ENCODE results near the gene DROSHA. TPM values are rescaled to one million over a fixed set of nuclear protein-coding genes. Genes with fewer than 3 reads are reported as not detected.

DROSHA gene
- total RNA-seq, 2 experiments from 2014 or later: 69.8 to 74.3 TPM

GRCh38 chr5:31516802-31517201 is 15.1 kb downstream of the DROSHA start:
- ChIA-PET CTCF (no interaction called here), POLR2A (no interaction called here)
- Mint-ChIP-seq H3K36me3 (ENCODE audit: low read depth) (peaks cover 50% of the 10 kb centered on the region), H3K4me3 (peak overlapping the region; percentile 9), H3K9me3 (ENCODE audit: insufficient read depth) (no peaks in the 10 kb centered on the region), H3K27ac (peak overlapping the region; percentile 2), H3K27me3 (ENCODE audit: low read depth) (no peaks in the 10 kb centered on the region), H3K4me1 (ENCODE audit: low read depth) (peaks cover 6% of the 10 kb centered on the region)
- DNase-seq: no peak
- no peak for ATAC-seq

GRCh38 chr5:31511305-31511704 is 20.6 kb downstream of the DROSHA start:
- H3K27ac Mint-ChIP-seq: no peak overlapping the region
- POLR2A ChIA-PET: no interaction called here
- H3K9me3 Mint-ChIP-seq (ENCODE audit: insufficient read depth): no peaks in the 10 kb centered on the region
- no peak for DNase-seq
- CTCF ChIA-PET: interaction anchor here (0.6 kb wide), 1 partner anchor 695 kb away, joined by 3 read pairs; no protein-coding TSS in a partner anchor
- H3K27me3 Mint-ChIP-seq (ENCODE audit: low read depth): no peaks in the 10 kb centered on the region
- H3K4me3 Mint-ChIP-seq: no peak overlapping the region
- peaks cover 68% of the 10 kb centered on the region for H3K36me3 Mint-ChIP-seq (ENCODE audit: low read depth)
- ATAC-seq: no peak
- no peaks in the 10 kb centered on the region for H3K4me1 Mint-ChIP-seq (ENCODE audit: low read depth)

- CTCF ChIA-PET: no interaction called here
- no peak for DNase-seq
- no peaks in the 10 kb centered on the region for H3K27me3 Mint-ChIP-seq (ENCODE audit: low read depth)
- no peak overlapping the region for H3K4me3 Mint-ChIP-seq
- POLR2A ChIA-PET: no interaction called here
- H3K9me3 Mint-ChIP-seq (ENCODE audit: insufficient read depth): no peaks in the 10 kb centered on the region
- peaks cover 68% of the 10 kb centered on the region for H3K36me3 Mint-ChIP-seq (ENCODE audit: low read depth)
- no peak overlapping the region for H3K27ac Mint-ChIP-seq
- ATAC-seq: no peak
- no peaks in the 10 kb centered on the region for H3K4me1 Mint-ChIP-seq (ENCODE audit: low read depth)
These were observed 27.4 kb downstream of the DROSHA start for GRCh38 chr5:31504529-31504928.

GRCh38 chr5:31502506-31502905 is 29.4 kb downstream of the DROSHA start:
- no peaks in the 10 kb centered on the region for H3K9me3 Mint-ChIP-seq (ENCODE audit: insufficient read depth)
- DNase-seq: no peak
- H3K4me3 Mint-ChIP-seq: no peak overlapping the region
- ChIA-PET CTCF (no interaction called here), POLR2A (no interaction called here)
- no peaks in the 10 kb centered on the region for H3K27me3 Mint-ChIP-seq (ENCODE audit: low read depth)
- H3K27ac Mint-ChIP-seq: no peak overlapping the region
- no peaks in the 10 kb centered on the region for H3K4me1 Mint-ChIP-seq (ENCODE audit: low read depth)
- peaks cover 65% of the 10 kb centered on the region for H3K36me3 Mint-ChIP-seq (ENCODE audit: low read depth)
- no peak for ATAC-seq

DNA sequence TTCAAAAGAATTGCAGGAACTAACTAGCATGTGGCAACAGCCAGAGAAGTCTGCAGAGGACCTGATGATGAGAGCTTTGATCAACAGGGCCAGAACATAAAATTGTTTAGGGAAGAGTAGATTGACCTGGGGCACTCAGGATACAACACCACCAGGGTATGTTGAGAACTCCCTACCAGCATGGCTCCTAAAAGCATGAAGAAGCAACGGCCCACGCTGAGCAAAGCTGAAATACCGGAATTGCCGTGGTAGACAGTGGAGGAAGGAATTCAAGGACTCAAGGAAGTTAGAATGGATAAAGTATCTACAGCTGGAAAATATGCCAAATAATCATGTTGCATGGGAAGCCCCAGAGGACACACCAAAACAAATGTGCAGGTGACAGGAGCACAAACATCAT is 31.6 kb downstream of the DROSHA start:
- peaks cover 75% of the 10 kb centered on the region for H3K36me3 Mint-ChIP-seq (ENCODE audit: low read depth)
- POLR2A ChIA-PET: no interaction called here
- no peaks in the 10 kb centered on the region for H3K9me3 Mint-ChIP-seq (ENCODE audit: insufficient read depth)
- no peak overlapping the region for H3K27ac Mint-ChIP-seq
- no peaks in the 10 kb centered on the region for H3K27me3 Mint-ChIP-seq (ENCODE audit: low read depth)
- H3K4me3 Mint-ChIP-seq: no peak overlapping the region
- ATAC-seq (no peak), DNase-seq (no peak)
- CTCF ChIA-PET: no interaction called here
- no peaks in the 10 kb centered on the region for H3K4me1 Mint-ChIP-seq (ENCODE audit: low read depth)

GRCh38 chr5:31496891-31497290 is 35.0 kb downstream of the DROSHA start:
- Mint-ChIP-seq H3K36me3 (ENCODE audit: low read depth) (peaks cover 70% of the 10 kb centered on the region), H3K4me1 (ENCODE audit: low read depth) (no peaks in the 10 kb centered on the region), H3K27ac (no peak overlapping the region), H3K9me3 (ENCODE audit: insufficient read depth) (no peaks in the 10 kb centered on the region), H3K27me3 (ENCODE audit: low read depth) (no peaks in the 10 kb centered on the region), H3K4me3 (no peak overlapping the region)
- CTCF ChIA-PET: no interaction called here
- DNase-seq (no peak), ATAC-seq (no peak)
- POLR2A ChIA-PET: no interaction called here

- H3K9me3 Mint-ChIP-seq (ENCODE audit: insufficient read depth): no peaks in the 10 kb centered on the region
- POLR2A ChIA-PET: no interaction called here
- peaks cover 70% of the 10 kb centered on the region for H3K36me3 Mint-ChIP-seq (ENCODE audit: low read depth)
- CTCF ChIA-PET: no interaction called here
- ATAC-seq (no peak), DNase-seq (no peak)
- H3K27me3 Mint-ChIP-seq (ENCODE audit: low read depth): no peaks in the 10 kb centered on the region
- H3K4me1 Mint-ChIP-seq (ENCODE audit: low read depth): no peaks in the 10 kb centered on the region
- no peak overlapping the region for H3K4me3 Mint-ChIP-seq
- no peak overlapping the region for H3K27ac Mint-ChIP-seq
These were observed 35.6 kb downstream of the DROSHA start for GRCh38 chr5:31496301-31496700.

DNA sequence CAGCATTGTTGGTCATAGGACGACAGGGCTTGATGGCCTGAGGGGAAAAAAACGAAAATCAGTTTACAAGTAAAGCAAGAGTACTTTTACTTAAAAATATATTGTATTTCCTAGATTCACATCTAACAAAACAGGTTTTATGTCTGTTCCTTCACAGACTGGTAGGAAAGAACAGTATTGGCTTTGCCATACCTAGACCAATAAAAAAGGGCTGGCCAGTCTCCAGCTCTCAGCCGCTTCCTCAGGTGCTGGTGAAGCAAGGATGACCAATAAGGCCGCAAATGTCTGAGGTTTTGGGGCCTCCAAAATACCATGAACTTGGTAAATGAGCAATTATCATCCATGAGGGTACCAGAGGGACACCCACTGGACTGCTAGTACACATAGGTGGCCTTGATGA is 36.6 kb downstream of the DROSHA start:
- peaks cover 71% of the 10 kb centered on the region for H3K36me3 Mint-ChIP-seq (ENCODE audit: low read depth)
- no peak overlapping the region for H3K4me3 Mint-ChIP-seq
- H3K27me3 Mint-ChIP-seq (ENCODE audit: low read depth): no peaks in the 10 kb centered on the region
- no peaks in the 10 kb centered on the region for H3K4me1 Mint-ChIP-seq (ENCODE audit: low read depth)
- DNase-seq (no peak), ATAC-seq (no peak)
- ChIA-PET POLR2A (no interaction called here), CTCF (no interaction called here)
- H3K27ac Mint-ChIP-seq: no peak overlapping the region
- no peaks in the 10 kb centered on the region for H3K9me3 Mint-ChIP-seq (ENCODE audit: insufficient read depth)

GRCh38 chr5:31492869-31493268 is 39.0 kb downstream of the DROSHA start:
- H3K4me3 Mint-ChIP-seq: no peak overlapping the region
- ChIA-PET POLR2A (interaction anchor here (0.7 kb wide), 1 partner anchor 1486 kb away, joined by 3 read pairs; no protein-coding TSS in a partner anchor), CTCF (no interaction called here)
- H3K27me3 Mint-ChIP-seq (ENCODE audit: low read depth): no peaks in the 10 kb centered on the region
- H3K9me3 Mint-ChIP-seq (ENCODE audit: insufficient read depth): no peaks in the 10 kb centered on the region
- ATAC-seq (no peak), DNase-seq (no peak)
- H3K4me1 Mint-ChIP-seq (ENCODE audit: low read depth): no peaks in the 10 kb centered on the region
- H3K36me3 Mint-ChIP-seq (ENCODE audit: low read depth): peaks cover 68% of the 10 kb centered on the region
- no peak overlapping the region for H3K27ac Mint-ChIP-seq

DNA sequence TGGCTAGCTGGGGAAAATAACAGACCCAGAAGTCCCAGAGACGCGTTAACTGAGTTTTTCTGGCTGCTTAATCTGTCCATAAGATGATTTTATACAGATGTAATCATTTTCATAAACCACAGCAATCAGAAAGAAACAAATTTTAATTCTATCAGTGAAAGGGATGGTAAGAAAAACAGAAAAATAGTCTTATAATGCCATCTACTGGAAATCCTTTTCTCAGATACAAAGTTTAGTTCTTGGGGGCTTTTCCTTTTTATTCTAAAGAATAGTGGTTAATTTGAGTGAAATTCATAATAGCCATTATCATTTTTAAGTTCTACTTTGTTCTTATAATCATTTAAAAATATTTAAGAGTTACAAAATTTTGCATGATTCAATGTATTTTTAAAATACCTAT is 44.4 kb downstream of the DROSHA start:
- no peak overlapping the region for H3K27ac Mint-ChIP-seq
- no peak overlapping the region for H3K4me3 Mint-ChIP-seq
- ATAC-seq (no peak), DNase-seq (no peak)
- H3K4me1 Mint-ChIP-seq (ENCODE audit: low read depth): peaks cover 4% of the 10 kb centered on the region
- H3K36me3 Mint-ChIP-seq (ENCODE audit: low read depth): peaks cover 54% of the 10 kb centered on the region
- no peaks in the 10 kb centered on the region for H3K9me3 Mint-ChIP-seq (ENCODE audit: insufficient read depth)
- CTCF ChIA-PET: no interaction called here
- POLR2A ChIA-PET: no interaction called here
- no peaks in the 10 kb centered on the region for H3K27me3 Mint-ChIP-seq (ENCODE audit: low read depth)

DNA sequence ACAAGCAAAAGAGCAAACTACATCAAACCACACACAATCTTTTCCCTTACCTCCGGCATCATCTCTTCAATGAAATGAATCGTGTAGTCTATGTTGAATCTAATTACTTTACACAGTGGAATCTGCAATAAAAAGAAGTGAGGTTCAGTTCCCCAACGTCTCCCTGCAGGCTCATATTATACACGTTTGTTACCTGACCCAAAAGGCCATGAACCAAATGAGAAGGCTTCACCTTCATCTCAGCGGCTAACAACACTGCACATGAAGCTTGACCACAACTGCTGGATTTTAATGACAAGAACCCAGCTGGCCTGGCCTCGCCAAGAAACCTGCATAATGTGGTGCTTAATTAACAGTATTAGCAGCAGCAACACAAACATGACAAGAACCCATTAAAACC is 45.5 kb downstream of the DROSHA start:
- Mint-ChIP-seq H3K4me1 (ENCODE audit: low read depth) (peaks cover 4% of the 10 kb centered on the region), H3K36me3 (ENCODE audit: low read depth) (peaks cover 53% of the 10 kb centered on the region), H3K27me3 (ENCODE audit: low read depth) (no peaks in the 10 kb centered on the region), H3K27ac (no peak overlapping the region), H3K4me3 (no peak overlapping the region), H3K9me3 (ENCODE audit: insufficient read depth) (no peaks in the 10 kb centered on the region)
- ChIA-PET POLR2A (no interaction called here), CTCF (no interaction called here)
- DNase-seq (no peak), ATAC-seq (no peak)

DNA sequence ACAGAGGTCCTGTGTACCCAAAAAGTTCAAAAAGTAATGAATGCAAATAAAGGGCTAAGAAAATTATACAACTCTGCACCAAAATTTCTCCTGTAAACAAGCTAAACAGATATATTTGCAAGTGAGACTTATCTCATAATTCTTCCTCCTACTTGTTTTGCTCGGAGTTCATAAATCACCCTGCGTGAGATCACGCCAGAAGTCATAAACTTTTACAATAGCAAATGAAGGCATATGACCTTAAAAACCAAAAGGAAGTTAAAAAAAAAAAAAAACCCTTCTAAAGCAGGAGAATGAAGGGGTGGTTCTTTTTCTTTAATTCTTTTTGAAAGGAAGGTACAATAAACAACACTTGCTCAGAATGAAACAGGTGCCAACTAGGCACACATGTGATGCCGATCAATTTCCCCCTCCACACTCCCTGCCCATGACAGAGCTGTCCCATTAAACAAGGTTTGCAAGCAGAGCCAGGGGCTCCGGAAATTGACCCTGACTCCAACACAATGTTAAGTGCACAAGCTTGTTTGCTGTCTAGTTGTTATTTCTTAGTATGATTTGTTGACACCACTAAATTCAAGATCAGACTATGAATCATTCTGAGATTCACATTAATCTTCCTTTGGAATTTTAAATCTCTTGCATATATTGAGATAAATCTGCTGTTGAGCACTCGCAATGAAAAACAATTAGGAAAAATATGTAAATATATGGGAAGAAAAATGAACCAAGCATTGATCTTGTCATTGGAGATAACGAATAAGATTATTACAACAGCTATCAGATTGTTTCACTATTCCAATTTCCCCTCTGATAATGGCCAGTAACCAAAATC is 46.3 kb downstream of the DROSHA start:
- H3K27ac Mint-ChIP-seq: no peak overlapping the region
- H3K36me3 Mint-ChIP-seq (ENCODE audit: low read depth): peaks cover 50% of the 10 kb centered on the region
- H3K4me1 Mint-ChIP-seq (ENCODE audit: low read depth): peaks cover 4% of the 10 kb centered on the region
- ChIA-PET CTCF (no interaction called here), POLR2A (no interaction called here)
- no peaks in the 10 kb centered on the region for H3K9me3 Mint-ChIP-seq (ENCODE audit: insufficient read depth)
- no peak overlapping the region for H3K4me3 Mint-ChIP-seq
- ATAC-seq (no peak), DNase-seq (no peak)
- no peaks in the 10 kb centered on the region for H3K27me3 Mint-ChIP-seq (ENCODE audit: low read depth)

Data from activated CD8-positive, alpha-beta T cell treated with anti-CD3 and anti-CD28 coated beads, Interleukin-2, amount 10 ng/mL, durations not matched to agents 7 days and 5 days (primary cell).